Superior temporal gyrus (tissue), 1 donor: ENCODE measurements around the gene POU2AF1.

ENCODE experiments used
- DNase-seq: peaks from one replicate; pipeline ENCODE4 v3.0.0-alpha.2; 2016; ENCODE audit errors: extremely low spot score

The POU2AF1 gene

GRCh38 chr11:111360150-111361043, 18.7 kb downstream of the POU2AF1 start:
- no peak for DNase-seq

GRCh38 chr11:111359223-111360149, 19.6 kb downstream of the POU2AF1 start:
- no peak for DNase-seq

GRCh38 chr11:111358038-111359001, 20.8 kb downstream of the POU2AF1 start:
- DNase-seq: no peak

GRCh38 chr11:111357150-111358037, 21.7 kb downstream of the POU2AF1 start:
- no peak for DNase-seq

- DNase-seq: no peak
Observed at GRCh38 chr11:111356660-111357048, 22.4 kb downstream of the POU2AF1 start.

- DNase-seq: no peak
Observed at GRCh38 chr11:111355956-111356659, 23.0 kb downstream of the POU2AF1 start.

GRCh38 chr11:111355101-111355500, 24.0 kb downstream of the POU2AF1 start:
- no peak for DNase-seq

- DNase-seq: no peak
Observed at GRCh38 chr11:111354601-111354891, 24.5 kb downstream of the POU2AF1 start.

GRCh38 chr11:111353776-111354600, 25.1 kb downstream of the POU2AF1 start:
- no peak for DNase-seq

GRCh38 chr11:111352935-111353710, 26.0 kb downstream of the POU2AF1 start:
- DNase-seq: no peak

GRCh38 chr11:111352231-111352746, 26.8 kb downstream of the POU2AF1 start:
- DNase-seq: no peak

GRCh38 chr11:111351374-111352055, 27.6 kb downstream of the POU2AF1 start:
- DNase-seq: no peak

- no peak for DNase-seq
Observed at GRCh38 chr11:111350811-111351210, 28.3 kb downstream of the POU2AF1 start.

GRCh38 chr11:111349191-111349695, 29.8 kb downstream of the POU2AF1 start:
- no peak for DNase-seq

- no peak for DNase-seq
Observed at GRCh38 chr11:111348147-111348546, 30.9 kb downstream of the POU2AF1 start.

GRCh38 chr11:111347723-111348115, 31.4 kb downstream of the POU2AF1 start:
- no peak for DNase-seq
